Neutrophil (primary cell): ENCODE measurements around the gene NPC1.
A peak's percentile ranks its signal among the peaks of the same experiment; 100 is the strongest.

Experiments used
- H3K27ac ChIP-seq: fragments of 200-600 bp; sonication (generic); 2 replicates; pipeline ENCODE4 v1.5.1; 2016; ENCODE audit warnings: mild to moderate bottlenecking, moderate library complexity
- H3K27me3 ChIP-seq: fragments of 200-600 bp; sonication (generic); 2 replicates; pipeline ENCODE4 v1.6.0; 2016; ENCODE audit warnings: mild to moderate bottlenecking
- H3K36me3 ChIP-seq: fragments of 200-600 bp; sonication (generic); 2 replicates; pipeline ENCODE4 v1.5.1; 2017
- H3K4me1 ChIP-seq, 2 experiments: fragments of 200-600 bp in 1 of 2; sonication (generic) in 1 of 2; 1 replicate in 1 of 2; 2 replicates in 1 of 2; pipeline versions ENCODE4 v1.5.1 to v1.6.1; 2013 to 2016; ENCODE audit warnings: low read depth in 1 of 2, low read length in 1 of 2, mild to moderate bottlenecking in 1 of 2, moderate library complexity in 1 of 2; ENCODE audit not compliant: control insufficient read depth in 1 of 2, insufficient read depth in 1 of 2
- H3K4me3 ChIP-seq, 2 experiments: fragments of 200-600 bp in 1 of 2; sonication (generic) in 1 of 2; 1 replicate in 1 of 2; 2 replicates in 1 of 2; pipeline ENCODE4 v1.5.1; 2013 to 2016; ENCODE audit warnings: low read depth in 1 of 2, low read length in 1 of 2, mild to moderate bottlenecking in 1 of 2, moderate library complexity in 1 of 2
- H3K9me3 ChIP-seq: fragments of 200-600 bp; sonication (generic); 2 replicates; pipeline ENCODE4 v1.5.1; 2016
- CTCF ChIP-seq: fragments of 200-600 bp; sonication (generic); IDR thresholded peaks from 2 replicates; pipeline ENCODE4 v1.5.1; 2016; ENCODE audit warnings: antibody characterized with exemption

NPC1 gene

GRCh38 chr18:23499291-23499781 lies 87.0 kb downstream of the NPC1 start:
- no peak for TF ChIP-seq CTCF
- H3K27me3 ChIP-seq = no peaks in the 10 kb centered on the region
- H3K36me3 ChIP-seq = no peaks in the 10 kb centered on the region
- H3K4me3 ChIP-seq = no peak overlapping the region
- peaks cover 37 to 39% of the 10 kb centered on the region in 2 experiments for H3K4me1 ChIP-seq
- H3K27ac ChIP-seq = peak overlapping the region; percentile 66
- no peaks in the 10 kb centered on the region for H3K9me3 ChIP-seq

GRCh38 chr18:23498877-23499276 lies 87.4 kb downstream of the NPC1 start:
- Histone ChIP-seq H3K36me3 (no peaks in the 10 kb centered on the region), H3K27ac (peak overlapping the region; percentile 66), H3K4me1 (peaks cover 33 to 35% of the 10 kb centered on the region in 2 experiments), H3K27me3 (no peaks in the 10 kb centered on the region), H3K9me3 (no peaks in the 10 kb centered on the region), H3K4me3 (no peak overlapping the region)
- TF ChIP-seq CTCF = peak; percentile 70

GRCh38 chr18:23498117-23498516 lies 88.2 kb downstream of the NPC1 start:
- no peak for TF ChIP-seq CTCF
- Histone ChIP-seq H3K4me3 (no peak overlapping the region), H3K36me3 (no peaks in the 10 kb centered on the region), H3K27me3 (no peaks in the 10 kb centered on the region), H3K9me3 (no peaks in the 10 kb centered on the region), H3K27ac (peak overlapping the region; percentile 66), H3K4me1 (peaks cover 30 to 33% of the 10 kb centered on the region in 2 experiments)

GRCh38 chr18:23495723-23496440 lies 90.4 kb downstream of the NPC1 start:
- H3K36me3 ChIP-seq = no peaks in the 10 kb centered on the region

GRCh38 chr18:23494992-23495391 lies 91.3 kb downstream of the NPC1 start:
- no peaks in the 10 kb centered on the region for H3K9me3 ChIP-seq
- no peak overlapping the region for H3K4me3 ChIP-seq
- H3K27ac ChIP-seq = no peak overlapping the region
- H3K4me1 ChIP-seq = peaks cover 21 to 23% of the 10 kb centered on the region in 2 experiments
- no peak for TF ChIP-seq CTCF
- no peaks in the 10 kb centered on the region for H3K36me3 ChIP-seq
- no peaks in the 10 kb centered on the region for H3K27me3 ChIP-seq

More at GRCh38 chr18:23495723-23496440, 90.4 kb downstream of the NPC1 start:
- H3K27me3 ChIP-seq = no peaks in the 10 kb centered on the region
- H3K4me3 ChIP-seq = no peak overlapping the region
- H3K4me1 ChIP-seq = peaks cover 21 to 23% of the 10 kb centered on the region in 2 experiments
- no peaks in the 10 kb centered on the region for H3K9me3 ChIP-seq
- no peak for TF ChIP-seq CTCF
- no peak overlapping the region for H3K27ac ChIP-seq
